ENCODE measurements around the gene TLCD5. TPM values are rescaled to one million over a fixed set of nuclear protein-coding genes. Genes with fewer than 3 reads are reported as not detected.

The TLCD5 gene
- total and polyA plus RNA-seq, 7 donors = 0.39 to 2.5 (median 0.71) TPM

DNA sequence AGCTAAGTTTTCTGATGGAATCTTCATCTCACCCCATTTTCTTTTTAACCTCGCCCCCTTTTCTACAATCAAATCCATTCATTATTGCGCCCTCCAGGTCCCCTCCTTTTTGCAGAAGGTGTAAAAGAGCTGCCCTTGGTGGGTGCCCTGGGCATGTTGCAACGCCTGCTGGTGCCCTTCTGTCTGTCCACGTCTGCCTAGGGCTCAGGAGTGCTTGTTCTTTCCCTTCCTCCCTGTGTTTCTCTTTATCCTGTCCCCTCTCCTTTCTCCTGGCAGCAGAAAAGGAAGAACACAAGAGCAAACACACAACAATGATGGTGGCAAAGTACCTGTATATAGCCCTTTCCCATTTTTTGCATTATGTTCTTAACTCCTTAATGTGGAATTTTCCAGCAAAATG lies 6.2 kb upstream of the TLCD5 start:
- TF ChIP-seq, protein P1, sequence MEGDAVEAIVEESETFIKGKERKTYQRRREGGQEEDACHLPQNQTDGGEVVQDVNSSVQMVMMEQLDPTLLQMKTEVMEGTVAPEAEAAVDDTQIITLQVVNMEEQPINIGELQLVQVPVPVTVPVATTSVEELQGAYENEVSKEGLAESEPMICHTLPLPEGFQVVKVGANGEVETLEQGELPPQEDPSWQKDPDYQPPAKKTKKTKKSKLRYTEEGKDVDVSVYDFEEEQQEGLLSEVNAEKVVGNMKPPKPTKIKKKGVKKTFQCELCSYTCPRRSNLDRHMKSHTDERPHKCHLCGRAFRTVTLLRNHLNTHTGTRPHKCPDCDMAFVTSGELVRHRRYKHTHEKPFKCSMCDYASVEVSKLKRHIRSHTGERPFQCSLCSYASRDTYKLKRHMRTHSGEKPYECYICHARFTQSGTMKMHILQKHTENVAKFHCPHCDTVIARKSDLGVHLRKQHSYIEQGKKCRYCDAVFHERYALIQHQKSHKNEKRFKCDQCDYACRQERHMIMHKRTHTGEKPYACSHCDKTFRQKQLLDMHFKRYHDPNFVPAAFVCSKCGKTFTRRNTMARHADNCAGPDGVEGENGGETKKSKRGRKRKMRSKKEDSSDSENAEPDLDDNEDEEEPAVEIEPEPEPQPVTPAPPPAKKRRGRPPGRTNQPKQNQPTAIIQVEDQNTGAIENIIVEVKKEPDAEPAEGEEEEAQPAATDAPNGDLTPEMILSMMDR (IDR thresholded peaks at IDR 0.05) = no peak
- intact Hi-C loops (cut with DNase I) = no loop called here
- ATAC-seq = no peak
- no peaks in the 10 kb centered on the region for H3K4me1 ChIP-seq
- no peak overlapping the region for H3K4me3 ChIP-seq
- H3K9me3 ChIP-seq = no peaks in the 10 kb centered on the region
- no peaks in the 10 kb centered on the region for H3K36me3 ChIP-seq (ENCODE audit: insufficient read depth in 1 of 2, low read depth in 1 of 2)
- H3K27ac ChIP-seq = no peak overlapping the region
- H3K27me3 ChIP-seq (ENCODE audit: insufficient read depth in 3 of 3, low read length in 2 of 3) = no peaks in the 10 kb centered on the region
- 86 to 95% (median 89%) methylated on average over 4 of the region's 4 CpGs for WGBS, 3 donors
- DNase-seq = no peak

DNA sequence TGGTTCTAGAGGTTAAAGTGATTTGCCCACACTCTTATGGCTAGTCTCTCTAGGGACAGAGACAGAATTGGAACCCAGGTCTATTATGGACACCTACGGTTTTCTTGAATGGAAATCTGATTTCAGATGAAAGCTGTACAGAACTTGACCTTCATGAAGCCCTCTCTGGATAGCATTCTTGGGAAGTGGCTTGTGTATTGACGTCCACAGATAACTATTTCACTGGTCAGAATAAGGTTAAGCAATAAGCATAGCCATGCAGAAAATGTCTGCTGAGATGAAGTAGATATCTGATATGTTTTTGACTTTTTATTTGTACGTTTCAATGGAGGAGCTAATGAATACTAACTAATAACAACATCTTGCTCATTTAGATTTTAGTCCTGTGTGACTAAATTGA lies 1.1 kb downstream of the TLCD5 start:
- Histone ChIP-seq H3K9me3 (no peaks in the 10 kb centered on the region), H3K27me3 (ENCODE audit: insufficient read depth in 3 of 3, low read length in 2 of 3) (peaks cover 2 to 19% (median 3%) of the 10 kb centered on the region in 3 donors), H3K4me3 (peak overlapping the region; percentile 77), H3K36me3 (ENCODE audit: insufficient read depth in 1 of 2, low read depth in 1 of 2) (no peaks in the 10 kb centered on the region), H3K4me1 (peaks cover 7% of the 10 kb centered on the region), H3K27ac (peak overlapping the region; percentile 82)
- 61 to 71% (median 64%) methylated on average over 3 of the region's 3 CpGs for WGBS, 3 donors
- ATAC-seq = peak in 1 of 4 donors; percentile 34
- TF ChIP-seq, protein P1 (IDR thresholded peaks at IDR 0.05) = no peak
- no peak for DNase-seq
- intact Hi-C loops (cut with DNase I) = loop anchor here in 1 of 2 donors (5.0 kb wide), 1 partner anchor 361 kb away; no protein-coding TSS in a partner anchor

DNA sequence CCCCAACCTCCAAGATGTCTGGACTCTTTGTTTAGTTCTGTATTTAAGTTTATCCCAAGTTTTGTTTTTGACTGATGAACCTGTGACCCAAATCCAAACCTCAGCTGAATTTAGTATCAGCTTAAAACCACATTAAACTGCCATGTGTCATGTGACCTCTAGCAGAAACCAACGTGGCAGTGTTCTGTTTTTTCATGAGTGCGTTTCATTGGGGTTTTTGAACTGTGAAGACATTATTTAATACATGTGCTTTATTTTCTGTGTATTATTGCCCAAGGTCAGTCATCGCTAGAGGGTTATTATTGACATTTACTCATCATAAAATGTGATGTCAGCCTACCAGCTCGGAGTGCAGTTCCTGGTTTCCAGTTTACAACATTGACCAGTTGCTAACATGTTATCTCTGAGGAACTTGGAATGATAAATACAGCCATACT lies 1.8 kb downstream of the TLCD5 start:
- Histone ChIP-seq H3K36me3 (ENCODE audit: insufficient read depth in 1 of 2, low read depth in 1 of 2) (no peaks in the 10 kb centered on the region), H3K4me1 (peaks cover 8% of the 10 kb centered on the region), H3K9me3 (no peaks in the 10 kb centered on the region), H3K4me3 (no peak overlapping the region), H3K27ac (no peak overlapping the region), H3K27me3 (ENCODE audit: insufficient read depth in 3 of 3, low read length in 2 of 3) (peaks cover 2 to 19% (median 3%) of the 10 kb centered on the region in 3 donors)
- DNase-seq (no peak), ATAC-seq (no peak)
- intact Hi-C loops (cut with DNase I) = loop anchor here in 1 of 2 donors (5.0 kb wide), 1 partner anchor 360 kb away; no protein-coding TSS in a partner anchor
- TF ChIP-seq, protein P1 (IDR thresholded peaks at IDR 0.05) = no peak
- WGBS, 3 donors = 65 to 76% (median 70%) methylated on average over 4 of the region's 4 CpGs

DNA sequence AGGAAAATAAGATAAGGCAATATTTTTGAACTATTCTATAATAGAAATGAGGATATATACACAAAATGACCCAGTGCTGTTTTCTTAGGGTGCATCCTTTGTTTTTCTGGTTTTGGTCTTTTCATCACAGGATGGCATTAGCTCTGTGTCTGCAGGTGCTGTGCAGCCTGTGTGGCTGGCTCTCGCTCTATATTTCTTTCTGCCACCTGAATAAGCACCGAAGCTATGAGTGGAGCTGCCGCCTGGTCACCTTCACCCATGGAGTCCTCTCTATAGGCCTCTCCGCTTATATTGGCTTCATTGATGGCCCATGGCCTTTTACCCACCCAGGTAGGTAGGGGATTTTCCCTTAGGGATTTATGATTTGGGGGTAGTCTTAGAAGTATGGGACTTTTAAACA lies 2.2 kb downstream of the TLCD5 start:
- intact Hi-C loops (cut with DNase I) = loop anchor here in 1 of 2 donors (5.0 kb wide), 1 partner anchor 360 kb away; no protein-coding TSS in a partner anchor
- no peaks in the 10 kb centered on the region for H3K9me3 ChIP-seq
- DNase-seq (no peak), ATAC-seq (no peak)
- peaks cover 8% of the 10 kb centered on the region for H3K4me1 ChIP-seq
- H3K27me3 ChIP-seq (ENCODE audit: insufficient read depth in 3 of 3, low read length in 2 of 3) = peaks cover 2 to 19% (median 3%) of the 10 kb centered on the region in 3 donors
- WGBS, 3 donors = 96 to 99% (median 97%) methylated on average over 4 of the region's 4 CpGs
- no peak overlapping the region for H3K27ac ChIP-seq
- H3K36me3 ChIP-seq (ENCODE audit: insufficient read depth in 1 of 2, low read depth in 1 of 2) = no peaks in the 10 kb centered on the region
- TF ChIP-seq, protein P1 (IDR thresholded peaks at IDR 0.05) = no peak
- no peak overlapping the region for H3K4me3 ChIP-seq

DNA sequence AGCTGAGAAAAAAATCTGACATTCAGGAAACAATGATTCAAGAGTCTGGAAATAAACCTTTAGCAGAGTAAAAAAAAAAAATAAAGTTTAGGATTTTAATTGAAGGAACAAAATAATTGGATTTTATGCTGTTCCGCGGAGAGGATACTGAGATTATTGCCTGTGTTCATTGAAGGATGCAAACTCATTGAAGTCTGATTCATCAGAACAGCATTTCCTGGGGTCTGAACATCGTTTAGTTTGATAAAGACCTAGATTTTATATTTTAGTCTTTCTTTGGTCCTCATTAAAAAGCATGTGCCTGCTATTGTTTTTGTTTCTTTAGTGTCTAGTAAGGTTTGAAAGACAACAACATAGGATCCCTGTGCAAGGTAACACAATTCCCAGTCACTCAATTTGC lies 4.5 kb downstream of the TLCD5 start:
- Histone ChIP-seq H3K27me3 (ENCODE audit: insufficient read depth in 3 of 3, low read length in 2 of 3) (peaks cover 2 to 19% (median 3%) of the 10 kb centered on the region in 3 donors), H3K9me3 (no peaks in the 10 kb centered on the region), H3K4me1 (peaks cover 18% of the 10 kb centered on the region), H3K27ac (no peak overlapping the region), H3K36me3 (ENCODE audit: insufficient read depth in 1 of 2, low read depth in 1 of 2) (no peaks in the 10 kb centered on the region), H3K4me3 (no peak overlapping the region)
- DNase-seq (no peak), ATAC-seq (no peak)
- 87 to 90% (median 89%) methylated on average over 3 of the region's 3 CpGs for WGBS, 3 donors
- intact Hi-C loops (cut with DNase I) = loop anchor here in 1 of 2 donors (5.0 kb wide), 1 partner anchor 358 kb away; no protein-coding TSS in a partner anchor
- TF ChIP-seq, protein P1 (IDR thresholded peaks at IDR 0.05) = no peak

Measured in psoas muscle (tissue), 8 donors.